H1 (cell line): ENCODE data around the gene ZNF311. TPM values are rescaled to one million over a fixed set of nuclear protein-coding genes. Genes with fewer than 3 reads are reported as not detected.

ENCODE experiments used
- JUND ChIP-seq: IDR thresholded peaks from 2 replicates; pipeline ENCODE4 v1.6.1; 2011; ENCODE audit warnings: mild to moderate bottlenecking, improper control_type of control experiment, low read length
- KDM4A ChIP-seq: IDR thresholded peaks from one replicate; pipeline ENCODE4 v1.7.1; 2012; ENCODE audit warnings: low read depth, mild to moderate bottlenecking, moderate library complexity, low read length, inconsistent platforms; ENCODE audit not compliant: severe bottlenecking
- polyA plus RNA-seq, 7 experiments: library from polyadenylated mRNA; depleted of rRNA in 3 of 7; stranded (reverse) in 5 of 7; unstranded in 2 of 7; fragments of >200 nt in 5 of 7; fragments of 200-250 nt in 2 of 7; gene quantifications; 1 replicate in 5 of 7; 2 replicates in 1 of 7; 4 replicates in 1 of 7; pipeline versions ENCODE4 v1.2.1 to v1.2.3, GENCODE V29; 2011 to 2013; ENCODE audit warnings: missing spikeins in 2 of 7, mixed read lengths in 2 of 7
- total RNA-seq: library from RNA; stranded (reverse); fragmentation: NEBNext Ultra II Directional; extraction: Animal tissue kit (Norgen Biotek cat#: 25700); gene quantifications from 2 replicates; pipeline ENCODE4 v1.2.1, GENCODE V29; 2021

The ZNF311 gene
- total and polyA plus RNA-seq, 2 of the 8 experiments (the other 6 are each of a cell fraction or from before 2014, with no cell fraction given) = 1.9 to 4.2 TPM

DNA sequence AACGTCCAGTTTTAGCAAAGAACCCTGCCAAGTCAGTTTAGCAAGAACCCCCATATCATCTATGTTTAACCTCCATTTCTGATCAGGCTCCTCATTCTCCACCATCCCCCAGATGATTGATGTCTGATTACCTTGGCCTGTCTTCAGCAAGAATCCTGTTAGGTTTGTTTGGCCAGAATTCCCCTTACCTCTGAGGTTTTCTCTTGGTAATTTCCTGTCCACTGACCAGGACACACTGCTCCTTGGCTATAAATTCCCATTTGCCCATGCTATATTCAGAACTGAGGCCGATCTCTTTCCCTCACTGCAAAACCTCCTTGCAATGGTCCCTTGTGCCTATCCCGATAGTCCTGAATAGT is 27.0 kb downstream of the ZNF311 start (continued):
- TF ChIP-seq JUND (no peak), KDM4A (no peak)
